Fibroblast of skin of scalp (primary cell): ENCODE results near the gene LONRF3. TPM values are rescaled to one million over a fixed set of nuclear protein-coding genes. Genes with fewer than 3 reads are reported as not detected.

Experiments
- DNase-seq: peaks from one replicate; pipeline ENCODE4 v3.0.0-alpha.2; 2013
- polyA plus RNA-seq, 2 experiments: library from polyadenylated mRNA; unstranded; fragments of 120-200 nt; gene quantifications; one replicate each; pipeline ENCODE4 v1.2.1, GENCODE V29; 2013; ENCODE audit not compliant: insufficient read length in 2 of 2

The LONRF3 gene
- polyA plus RNA-seq (2013, experiment 1 of 2; ENCODE audit: insufficient read length): not detected
- polyA plus RNA-seq (2013, experiment 2 of 2; ENCODE audit: insufficient read length): not detected

DNA sequence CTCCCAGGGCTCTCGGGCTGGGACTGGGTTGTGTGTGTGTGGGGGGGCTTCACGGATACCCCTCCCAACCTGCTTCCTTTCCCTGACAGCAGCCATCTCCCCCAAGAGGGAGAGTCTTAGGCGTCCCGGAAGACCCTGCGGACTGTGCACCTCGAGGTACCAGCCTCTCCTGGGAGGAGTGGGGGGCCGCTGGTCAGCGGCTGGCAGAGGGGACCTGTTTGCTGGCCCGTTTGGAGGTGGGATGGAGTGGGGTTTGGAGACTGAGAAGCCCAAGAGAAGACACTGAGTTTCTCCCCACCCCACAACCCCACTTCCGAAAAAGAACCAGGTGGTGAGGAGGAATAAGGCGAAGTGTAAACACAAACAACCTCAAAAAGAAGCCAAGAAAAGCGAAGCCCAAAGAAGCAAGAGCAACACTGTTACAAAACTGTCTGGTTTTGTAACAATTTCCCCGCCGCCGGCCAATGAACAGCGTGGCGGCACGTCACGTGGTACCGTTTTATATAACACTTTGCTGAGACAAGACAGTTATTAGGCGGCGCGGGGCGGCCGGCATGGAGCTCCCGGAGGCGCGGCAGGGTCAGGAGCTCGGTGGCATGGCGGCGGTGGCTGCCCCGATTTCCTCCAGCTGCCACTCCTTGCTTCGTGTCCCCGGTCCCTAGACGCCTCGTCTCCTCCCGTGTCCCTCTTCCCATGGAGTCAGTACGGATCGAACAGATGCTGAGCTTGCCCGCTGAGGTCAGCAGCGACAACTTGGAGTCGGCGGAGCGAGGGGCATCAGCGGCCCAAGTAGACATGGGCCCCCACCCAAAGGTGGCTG lies at the start of gene LONRF3:
Gene LONRF3, plus strand, starts transcription at position 531 of the 820 bp plus-strand sequence. Its CDS starts 163 bp downstream, at position 694.
- peak; percentile 12 for DNase-seq

DNA sequence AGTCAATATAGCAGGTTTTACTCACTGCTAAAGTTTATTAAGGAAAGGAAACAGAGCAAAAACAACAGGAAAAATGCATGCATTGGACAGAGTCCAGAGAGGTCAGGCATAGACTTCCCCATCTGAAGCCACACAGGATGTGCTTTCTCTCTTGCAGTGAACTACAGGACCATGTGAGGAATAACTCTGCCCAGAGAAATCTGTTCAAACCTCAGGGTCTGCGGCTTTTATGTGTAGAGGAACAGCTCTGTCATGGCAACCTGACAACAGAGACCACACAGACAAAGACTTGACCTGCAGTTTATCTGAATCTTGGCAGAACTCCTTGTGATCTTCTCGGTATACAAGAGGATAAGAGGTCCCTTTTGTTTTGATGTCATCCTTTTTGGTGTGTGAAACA lies 46.3 kb upstream of the LONRF3 start:
- DNase-seq: no peak

DNA sequence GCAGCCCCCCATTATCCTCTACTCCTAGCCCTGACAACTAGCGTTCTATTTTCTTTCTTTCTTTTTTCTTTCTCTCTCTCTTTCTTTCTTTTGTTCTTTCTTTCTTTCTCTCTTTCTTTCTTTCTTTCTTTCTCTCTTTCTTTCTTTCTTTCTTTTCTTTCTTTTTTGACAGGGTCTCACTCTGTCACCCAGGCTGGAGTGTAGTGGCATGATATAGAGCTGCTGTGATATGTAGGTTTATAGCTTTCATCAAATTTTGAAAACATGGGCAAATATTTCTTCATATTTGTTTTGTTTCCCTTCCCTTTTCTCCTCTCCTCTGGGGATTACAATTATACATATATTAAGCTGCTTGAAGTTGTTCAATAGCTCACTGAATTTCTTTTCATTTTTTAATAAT lies 39.1 kb upstream of the LONRF3 start:
- DNase-seq: no peak

DNA sequence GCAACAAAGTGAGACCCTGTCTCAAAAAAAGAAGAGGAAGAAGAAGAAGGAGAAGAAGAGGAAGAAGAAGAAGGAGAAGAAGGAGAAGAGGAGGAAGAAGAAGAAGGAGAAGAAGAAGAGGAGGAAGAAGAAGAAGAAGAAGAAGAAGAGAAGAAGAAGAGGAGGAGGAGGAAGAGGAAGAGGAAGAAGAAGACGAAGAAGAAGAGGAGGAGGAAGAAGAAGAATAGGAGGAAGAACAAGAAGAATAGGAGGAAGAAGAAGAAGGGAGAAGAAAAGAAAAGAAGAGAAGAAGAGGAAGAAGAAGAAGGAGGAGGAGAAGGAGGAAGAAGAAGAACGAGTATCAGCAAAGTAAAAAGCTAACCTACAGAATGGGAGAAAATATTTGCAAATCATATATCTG lies 33.3 kb upstream of the LONRF3 start:
- no peak for DNase-seq

GRCh38 chrX:118943102-118943501 lies 31.3 kb upstream of the LONRF3 start:
- DNase-seq: no peak

DNA sequence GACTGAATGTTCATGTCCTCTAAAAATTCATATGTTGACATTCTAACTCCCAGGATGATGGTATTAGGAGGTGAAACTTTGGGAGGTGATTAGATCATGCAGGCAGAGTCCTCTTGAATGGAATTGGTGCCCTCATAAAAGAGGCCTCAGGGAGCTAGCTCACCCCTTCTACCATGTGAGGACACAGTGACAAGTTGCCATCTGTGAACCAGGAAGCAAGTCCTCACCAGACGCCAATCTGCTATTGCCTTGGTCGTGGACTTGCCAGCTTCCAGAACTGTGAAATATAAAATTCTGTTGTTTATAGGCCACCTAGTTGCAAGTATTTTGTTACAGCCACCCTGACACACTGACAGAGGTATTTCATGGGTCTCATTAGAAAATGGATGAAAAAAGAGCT lies 28.5 kb upstream of the LONRF3 start:
- DNase-seq: no peak

- DNase-seq: no peak
These were observed 26.1 kb upstream of the LONRF3 start for GRCh38 chrX:118948270-118948669.

GRCh38 chrX:118961866-118962560 lies 12.4 kb upstream of the LONRF3 start:
- DNase-seq: no peak

DNA sequence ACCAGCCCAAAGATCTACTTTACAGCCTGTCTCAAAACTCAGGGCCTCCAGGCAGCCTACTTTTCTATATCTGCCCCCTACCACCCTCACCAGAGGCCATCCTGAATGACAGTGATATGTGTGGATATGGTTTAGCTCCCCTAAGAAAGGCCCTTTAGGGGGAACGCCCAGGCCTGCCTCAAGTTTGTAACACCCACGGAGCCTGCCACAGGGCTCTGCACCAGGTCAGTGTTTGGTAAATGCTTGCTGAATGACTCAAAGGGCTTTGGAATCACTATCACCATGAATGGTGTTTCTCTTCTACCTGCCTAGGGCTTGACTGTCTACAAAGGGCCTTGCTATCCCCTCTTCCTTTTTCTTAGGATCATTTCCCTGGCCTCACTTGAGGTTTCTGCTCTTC lies 11.3 kb upstream of the LONRF3 start:
- no peak for DNase-seq

DNA sequence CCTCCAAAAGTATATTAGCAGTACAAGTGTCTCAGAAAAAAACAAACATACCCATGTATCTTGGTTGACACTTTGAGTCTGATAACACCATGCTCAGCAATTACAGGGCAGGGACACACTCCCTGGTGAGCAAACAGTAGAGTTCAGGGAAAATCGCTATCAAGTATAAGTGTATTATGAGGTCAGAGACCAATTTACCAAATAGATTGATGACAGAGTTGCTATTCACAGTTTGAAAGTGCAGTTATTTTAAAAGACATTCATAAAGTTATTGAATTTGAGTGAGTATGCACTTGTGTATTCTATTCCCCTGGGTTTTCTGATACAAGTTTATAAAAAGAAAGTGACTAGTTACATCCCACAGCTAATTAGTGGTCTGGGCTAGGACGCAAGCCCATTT lies 10.2 kb upstream of the LONRF3 start:
- DNase-seq: no peak

DNA sequence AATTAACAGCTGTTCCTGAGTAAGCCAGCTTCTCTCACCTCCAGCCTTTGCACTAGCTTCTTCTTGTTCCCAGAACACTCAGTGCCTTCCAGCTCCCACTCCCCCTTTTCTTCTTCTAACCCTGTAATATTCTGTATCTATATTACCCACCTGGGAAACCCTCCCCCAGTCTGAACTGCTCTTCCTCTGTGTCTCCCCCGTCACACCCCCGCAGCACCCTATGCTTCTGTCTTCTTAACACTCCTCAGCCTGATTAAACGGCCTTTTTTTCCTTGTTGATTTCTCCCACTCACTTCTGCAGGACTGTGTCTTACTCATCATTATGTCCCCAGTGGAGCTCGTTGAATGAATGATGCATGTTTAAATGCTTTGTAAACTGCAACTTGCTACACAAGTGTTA lies 9.0 kb upstream of the LONRF3 start:
- DNase-seq: no peak

- DNase-seq: no peak
These were observed 6.4 kb upstream of the LONRF3 start for GRCh38 chrX:118968031-118968430.

DNA sequence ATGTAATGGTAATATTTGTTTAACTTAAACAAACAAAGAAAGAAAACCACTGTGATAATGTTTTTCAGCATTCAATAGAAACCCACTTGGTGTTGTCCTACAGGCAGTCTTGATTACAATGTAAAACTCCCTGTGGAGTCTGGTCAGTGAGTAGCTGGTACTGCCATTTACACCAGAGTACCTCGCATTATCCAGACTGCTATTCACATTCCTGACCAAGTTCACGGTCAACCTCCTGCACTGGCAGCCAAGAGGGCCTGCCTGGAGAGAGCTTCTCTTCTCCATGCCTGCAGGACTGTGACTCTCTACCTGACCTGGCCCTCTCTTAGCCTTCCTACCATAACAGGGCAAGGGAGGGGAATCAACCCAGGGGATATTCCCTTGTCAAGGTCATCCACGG lies 2.9 kb upstream of the LONRF3 start:
- no peak for DNase-seq

DNA sequence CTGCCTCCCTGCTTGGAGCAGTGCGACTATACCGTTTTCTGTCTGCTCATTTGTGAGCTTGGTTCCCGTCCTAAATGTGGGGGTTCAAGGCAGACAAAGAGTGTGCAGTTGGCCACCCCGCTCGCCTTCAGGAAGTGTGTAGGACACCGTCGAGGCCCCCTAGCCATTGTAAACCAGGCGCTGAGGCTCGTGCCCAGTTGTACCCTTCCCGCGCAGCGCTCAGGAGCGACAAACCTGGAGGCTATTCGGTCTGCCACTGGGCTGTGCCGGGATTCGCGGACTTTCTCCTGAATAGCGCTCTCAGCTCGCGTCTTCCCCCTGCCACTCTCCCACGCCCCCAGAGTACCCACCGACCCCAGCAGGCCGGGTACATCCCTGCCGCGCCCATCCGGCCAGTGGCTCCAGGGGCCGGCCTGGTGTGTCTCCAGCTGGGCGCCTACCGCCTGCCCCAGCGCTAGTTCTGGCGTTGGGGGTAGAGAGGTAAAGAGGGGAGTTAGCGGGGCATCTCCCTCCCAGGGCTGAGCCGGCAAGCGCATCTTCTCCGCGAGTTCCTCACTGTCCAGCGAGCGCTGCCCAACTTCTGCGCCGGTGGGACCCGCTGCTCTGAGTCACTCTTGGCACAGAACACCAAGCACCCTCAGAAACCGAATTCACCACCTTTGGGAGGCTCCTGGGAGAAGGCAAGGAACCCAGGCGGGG lies 880 bp upstream of the LONRF3 start:
- DNase-seq: no peak

GRCh38 chrX:118974908-118975671 lies 672 bp downstream of the LONRF3 start:
- DNase-seq: no peak

- DNase-seq: peak; percentile 13
These were observed 1.6 kb downstream of the LONRF3 start for GRCh38 chrX:118975831-118976598.

- no peak for DNase-seq
These were observed 2.4 kb downstream of the LONRF3 start for GRCh38 chrX:118976599-118977340.

GRCh38 chrX:118977424-118977823 lies 3.0 kb downstream of the LONRF3 start:
- DNase-seq: no peak

- DNase-seq: no peak
These were observed 4.0 kb downstream of the LONRF3 start for GRCh38 chrX:118978451-118978850.

DNA sequence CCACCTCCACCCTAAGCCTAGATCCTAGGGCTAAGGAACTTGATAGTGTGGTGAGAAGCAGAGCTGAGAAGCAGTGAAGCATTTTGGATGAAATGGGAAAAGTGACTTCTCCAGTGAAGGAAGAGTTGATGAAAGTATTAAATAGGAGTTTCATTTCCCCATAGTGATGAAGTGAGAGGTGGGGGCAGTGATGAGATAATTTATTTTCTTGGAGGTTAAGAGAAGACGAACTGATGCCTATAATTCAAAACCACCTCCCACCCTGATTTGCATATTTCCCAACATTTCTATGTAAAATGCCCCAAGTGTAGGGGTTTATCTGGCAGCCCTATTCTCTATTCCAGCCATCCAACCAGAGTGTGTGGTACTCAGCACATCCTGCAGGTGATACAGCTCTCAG lies 6.3 kb downstream of the LONRF3 start:
- no peak for DNase-seq

DNA sequence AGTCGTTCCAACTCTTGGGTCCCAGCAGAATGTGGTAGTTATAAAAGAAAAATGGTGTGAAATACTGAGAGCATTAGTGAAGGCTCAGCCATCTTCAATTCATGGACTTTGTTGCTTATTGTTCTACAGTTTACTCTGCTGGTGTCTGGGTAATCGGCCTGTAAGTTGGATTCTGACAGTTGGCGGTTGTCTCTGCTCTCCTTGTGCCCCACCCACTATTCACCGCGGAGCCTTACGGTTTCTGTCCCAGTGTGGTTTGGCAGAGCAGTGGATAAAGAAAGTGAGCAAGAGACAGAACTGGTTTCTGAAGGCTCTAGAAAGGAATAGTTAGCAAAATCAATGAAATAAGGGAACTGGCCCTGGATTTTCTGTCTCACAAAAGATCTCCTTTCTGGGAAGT lies 9.1 kb downstream of the LONRF3 start:
- DNase-seq: no peak
